C1 segment of cervical spinal cord (tissue), 14 donors: ENCODE measurements around the gene MATCAP1.

ENCODE experiments used
- DNase-seq, 14 donors: peaks; one replicate each; lab custom pipeline; 2025; lab: John Stamatoyannopoulos, UW

The MATCAP1 gene

DNA sequence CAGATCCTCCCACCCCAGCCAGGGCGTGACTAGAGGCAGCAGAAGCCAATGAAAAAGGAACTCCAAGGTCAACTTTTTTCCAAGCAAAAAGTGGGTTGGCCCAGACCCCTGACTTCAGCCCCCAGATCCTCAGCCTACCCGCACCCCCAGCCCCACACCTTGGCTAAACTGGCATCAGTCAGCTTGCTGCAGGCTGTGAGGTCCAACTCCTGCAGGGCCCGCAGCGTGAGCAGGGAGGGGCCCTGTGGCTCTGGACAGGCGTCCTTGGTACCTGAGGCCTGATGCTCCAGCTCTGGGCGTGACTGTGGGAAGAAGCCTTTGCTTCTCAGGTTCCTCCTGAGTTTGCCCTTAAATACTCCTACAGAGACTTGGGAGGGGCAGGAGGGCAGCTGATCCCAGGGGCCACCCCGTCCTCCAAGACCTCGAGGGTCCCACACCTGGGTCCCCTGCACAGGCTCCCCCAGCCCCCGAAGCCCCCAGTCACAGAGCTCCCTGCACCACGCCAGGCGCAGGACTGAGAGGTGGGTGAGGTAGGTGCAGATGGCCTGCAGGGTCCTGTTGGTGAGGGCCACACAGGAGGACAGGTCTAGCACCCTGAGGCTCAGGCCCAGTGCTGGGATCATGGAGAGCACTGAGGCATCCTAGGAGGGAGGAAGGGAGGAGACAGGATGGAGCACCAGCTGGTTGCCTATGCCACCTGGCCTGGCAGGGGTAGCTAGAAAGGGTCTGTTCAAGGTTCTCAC is 24.6 kb upstream of the MATCAP1 start:
- no peak for DNase-seq

GRCh38 chr16:67207249-67208091 is 23.7 kb upstream of the MATCAP1 start:
- DNase-seq = no peak

- DNase-seq = no peak
Measured at GRCh38 chr16:67206838-67207248, 23.1 kb upstream of the MATCAP1 start.

GRCh38 chr16:67206129-67206837 is 22.5 kb upstream of the MATCAP1 start:
- no peak for DNase-seq

- no peak for DNase-seq
Measured at GRCh38 chr16:67204076-67204475, 20.3 kb upstream of the MATCAP1 start.

- DNase-seq = no peak
Measured at GRCh38 chr16:67202956-67203493, 19.3 kb upstream of the MATCAP1 start.

DNA sequence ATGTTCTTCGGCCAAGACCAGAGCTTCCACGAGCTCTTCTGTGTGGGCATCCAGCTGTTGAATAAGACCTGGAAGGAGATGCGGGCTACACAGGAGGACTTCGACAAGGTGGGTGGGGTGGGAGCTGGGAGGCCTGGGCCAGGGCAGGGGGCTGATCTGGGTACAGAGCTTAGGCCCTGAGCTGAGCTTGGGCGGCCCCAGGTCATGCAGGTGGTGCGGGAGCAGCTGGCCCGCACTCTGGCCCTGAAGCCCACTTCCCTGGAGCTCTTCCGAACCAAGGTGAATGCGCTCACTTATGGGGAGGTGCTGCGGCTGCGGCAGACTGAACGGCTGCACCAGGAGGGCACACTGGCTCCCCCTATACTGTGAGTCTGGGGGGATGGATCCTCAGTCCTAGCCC is 18.7 kb upstream of the MATCAP1 start:
- no peak for DNase-seq

DNA sequence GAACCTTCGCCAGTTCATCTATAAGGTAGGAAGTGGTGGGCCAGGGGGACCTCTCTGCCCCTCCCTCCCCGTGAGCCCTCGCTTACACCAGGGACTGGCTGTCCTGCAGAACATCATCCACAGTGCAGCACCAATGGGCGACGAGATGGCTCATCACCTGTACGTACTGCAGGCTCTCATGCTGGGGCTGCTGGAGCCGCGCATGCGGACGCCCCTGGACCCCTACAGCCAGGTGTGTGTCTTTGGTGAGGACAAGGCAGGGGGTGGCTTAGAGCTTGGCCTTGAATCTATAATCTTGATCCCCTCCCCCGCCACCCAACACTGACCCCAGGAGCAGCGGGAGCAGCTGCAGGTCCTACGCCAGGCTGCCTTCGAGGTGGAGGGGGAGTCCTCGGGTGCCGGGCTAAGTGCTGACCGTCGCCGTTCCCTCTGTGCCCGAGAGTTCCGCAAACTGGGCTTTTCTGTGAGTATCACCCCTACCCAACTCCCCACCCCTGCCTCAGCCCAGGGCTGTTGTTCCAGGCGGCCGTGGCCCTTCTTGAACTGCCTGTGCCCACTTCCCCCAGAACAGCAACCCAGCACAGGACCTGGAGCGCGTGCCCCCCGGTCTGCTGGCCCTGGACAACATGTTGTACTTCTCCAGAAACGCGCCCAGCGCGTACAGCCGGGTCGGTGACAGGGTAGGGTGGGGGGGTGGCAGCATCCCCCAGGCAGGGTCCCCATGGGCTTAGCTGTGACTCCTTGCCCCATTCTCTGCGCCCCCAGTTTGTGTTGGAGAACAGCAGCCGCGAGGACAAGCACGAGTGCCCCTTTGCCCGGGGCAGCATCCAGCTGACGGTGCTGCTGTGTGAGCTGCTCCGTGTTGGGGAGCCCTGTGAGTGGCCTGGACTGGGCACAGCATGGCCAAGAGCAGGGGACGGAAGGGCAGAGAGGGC is 17.9 kb upstream of the MATCAP1 start:
- DNase-seq = no peak

DNA sequence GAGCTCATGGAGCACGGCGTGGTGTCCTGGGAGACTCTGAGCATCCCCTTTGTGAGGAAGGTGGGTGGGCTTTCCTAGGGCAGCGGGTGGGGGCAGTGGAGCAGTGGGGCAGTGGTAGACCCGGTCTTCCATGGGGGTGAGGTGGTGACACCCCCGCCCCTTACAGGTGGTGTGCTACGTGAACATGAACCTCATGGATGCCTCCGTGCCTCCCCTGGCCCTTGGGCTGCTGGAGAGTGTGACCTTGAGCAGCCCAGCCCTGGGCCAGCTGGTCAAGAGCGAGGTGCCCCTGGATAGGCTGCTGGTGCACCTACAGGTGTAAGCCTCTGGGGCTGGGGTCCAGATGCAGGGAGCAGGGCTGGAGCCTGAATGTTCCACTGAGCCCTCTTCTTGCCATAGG is 16.7 kb upstream of the MATCAP1 start:
- no peak for DNase-seq

GRCh38 chr16:67199808-67200198 is 16.0 kb upstream of the MATCAP1 start:
- DNase-seq = no peak

GRCh38 chr16:67199011-67199807 is 15.4 kb upstream of the MATCAP1 start, which contains the start of gene ELMO3:
ELMO3 (plus strand) TSS chr16:67199131; CDS start chr16:67199327, 196 bp downstream.
- no peak for DNase-seq

- DNase-seq = peak in 9 of 14 donors; percentile 4 to 54 (median 39)
Measured at GRCh38 chr16:67198238-67198734, 14.5 kb upstream of the MATCAP1 start.

- DNase-seq = no peak
Measured at GRCh38 chr16:67197704-67198103, 13.9 kb upstream of the MATCAP1 start.

DNA sequence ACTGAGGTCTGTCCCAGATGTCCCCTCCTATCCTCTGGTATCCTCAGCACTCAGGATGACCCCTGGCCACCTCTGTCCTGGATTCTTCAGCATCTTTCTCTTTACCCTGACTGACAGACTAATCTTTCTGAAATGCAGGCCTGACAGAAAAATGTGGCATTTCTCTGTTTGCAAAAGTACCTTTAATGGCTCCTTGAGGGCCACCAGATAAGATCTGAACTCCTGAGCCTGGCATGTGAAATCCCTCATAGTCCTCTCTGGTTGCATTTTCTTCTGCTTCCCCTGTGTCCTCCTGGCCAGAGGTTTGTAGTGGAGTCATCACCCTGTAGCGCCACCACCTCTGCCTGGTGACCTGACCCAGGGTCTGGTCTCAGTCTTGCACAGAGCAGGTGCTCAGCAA is 13.1 kb upstream of the MATCAP1 start:
- no peak for DNase-seq

DNA sequence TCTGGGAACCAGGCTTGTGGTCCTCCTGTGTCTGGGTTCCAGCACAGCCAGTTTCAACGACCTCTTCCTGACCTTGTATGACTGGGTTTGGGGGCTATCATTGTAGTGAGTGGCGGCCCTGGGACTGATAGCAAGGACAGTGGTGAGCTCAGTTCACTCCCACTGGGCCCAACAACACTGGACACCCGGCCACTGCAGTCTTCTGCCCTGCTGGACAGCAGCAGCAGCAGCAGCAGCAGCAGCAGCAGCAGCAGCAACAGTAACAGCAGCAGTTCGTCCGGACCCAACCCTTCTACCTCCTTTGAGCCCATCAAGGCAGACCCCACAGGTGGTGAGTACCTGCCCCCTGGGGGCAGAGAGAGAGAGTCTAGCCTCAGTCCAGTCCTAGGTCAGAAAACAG is 11.9 kb upstream of the MATCAP1 start:
- DNase-seq = no peak

DNA sequence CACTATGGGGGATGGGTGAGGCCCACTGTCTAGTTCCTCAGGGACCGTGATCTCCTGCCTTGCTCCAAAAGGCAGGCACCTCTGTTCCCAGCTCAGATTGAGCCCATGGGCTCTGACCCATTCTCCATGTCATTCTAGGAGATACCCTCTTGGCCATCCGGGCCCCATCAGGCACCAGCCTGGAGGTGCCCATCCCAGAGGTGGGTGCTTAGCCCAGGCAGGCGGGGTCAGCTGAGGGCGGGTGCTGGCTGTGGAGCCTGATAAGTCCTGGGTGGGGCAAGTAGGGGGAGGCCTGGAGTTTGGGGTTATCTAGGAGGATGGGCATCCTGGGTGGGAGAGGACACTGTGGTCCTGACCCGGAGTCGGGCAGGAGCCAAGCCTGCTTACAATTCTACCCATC is 10.5 kb upstream of the MATCAP1 start:
- DNase-seq = no peak

- no peak for DNase-seq
Measured at GRCh38 chr16:67193536-67193935, 9.8 kb upstream of the MATCAP1 start.

- DNase-seq = no peak
Measured at GRCh38 chr16:67192781-67193361, 9.1 kb upstream of the MATCAP1 start.

DNA sequence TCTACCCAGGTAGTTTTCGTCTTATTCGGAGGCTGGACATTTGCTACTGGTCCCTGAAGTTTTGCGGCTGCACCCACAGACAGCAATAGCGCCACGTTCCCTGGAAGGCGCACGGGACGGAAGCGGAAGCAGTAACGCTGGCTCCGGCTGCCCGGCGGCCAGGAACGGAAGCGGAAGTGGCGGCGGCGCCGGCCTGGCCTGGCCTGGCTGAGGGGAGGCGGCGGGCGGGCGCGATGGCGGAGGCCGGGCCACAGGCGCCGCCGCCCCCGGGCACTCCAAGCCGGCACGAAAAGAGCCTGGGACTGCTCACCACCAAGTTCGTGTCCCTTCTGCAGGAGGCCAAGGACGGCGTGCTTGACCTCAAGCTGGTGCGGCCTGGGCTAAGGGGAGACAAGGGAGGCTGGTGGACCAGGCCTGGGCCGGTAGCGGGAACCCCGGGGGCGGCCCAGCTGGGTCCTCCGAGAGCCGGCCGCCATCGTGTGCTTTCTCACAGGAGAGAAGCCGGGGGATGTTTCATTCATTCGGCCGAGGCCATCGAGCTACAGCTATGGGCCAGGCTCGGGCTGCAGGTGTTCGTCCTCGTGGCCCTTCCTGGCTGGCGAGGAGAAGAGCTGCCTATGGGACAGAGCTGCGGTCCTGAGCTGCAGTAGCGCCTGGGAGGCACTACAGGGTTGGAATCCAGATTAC is 8.4 kb upstream of the MATCAP1 start, which contains the start of gene E2F4:
TSS of gene E2F4 (plus strand) at position 161 of the 687 bp plus-strand sequence. CDS start at position 234, 73 bp downstream.
- peak; percentile 40 to 93 (median 88) for DNase-seq
